Central memory CD8-positive, alpha-beta T cell (primary cell): ENCODE measurements around the gene MEGF8.

Source experiments
- ATAC-seq: fragments of 150-1000 bp; cut with Tn5 transposase; replicated peaks from 2 replicates; pipeline ENCODE4 v1.10.0; 2022; ENCODE audit warnings: mild to moderate bottlenecking, moderate FRiP score, moderate number of reproducible peaks; ENCODE audit not compliant: poor library complexity, severe bottlenecking; ENCODE audit errors: extremely low read depth
- DNase-seq, 2 donors: peaks; one replicate each; pipeline ENCODE4 v3.0.0; 2021; ENCODE audit warnings: low spot score in 2 of 2
- H3K27ac Mint-ChIP-seq: one replicate; pipeline ENCODE4 v1.8.0; 2022; ENCODE audit warnings: low read depth, mild to moderate bottlenecking, moderate library complexity, mixed read lengths
- H3K27me3 Mint-ChIP-seq: one replicate; pipeline ENCODE4 v1.8.0; 2022; ENCODE audit warnings: mixed read lengths
- H3K36me3 Mint-ChIP-seq: one replicate; pipeline ENCODE4 v1.8.0; 2022; ENCODE audit warnings: mild to moderate bottlenecking, moderate library complexity, mixed read lengths; ENCODE audit not compliant: insufficient read depth
- H3K4me1 Mint-ChIP-seq: one replicate; pipeline ENCODE4 v1.8.0; 2022; ENCODE audit warnings: mixed read lengths
- H3K4me3 Mint-ChIP-seq: one replicate; pipeline ENCODE4 v1.8.0; 2022; ENCODE audit warnings: mild to moderate bottlenecking, moderate library complexity, mixed read lengths
- H3K9me3 Mint-ChIP-seq: one replicate; pipeline ENCODE4 v1.8.0; 2022; ENCODE audit warnings: mixed read lengths

The MEGF8 gene

GRCh38 chr19:42362891-42363440 is 37.5 kb downstream of the MEGF8 start:
- DNase-seq: no peak
- ATAC-seq: no peak
- Mint-ChIP-seq H3K4me1 (peaks cover 7% of the 10 kb centered on the region), H3K4me3 (no peak overlapping the region), H3K9me3 (no peaks in the 10 kb centered on the region), H3K27ac (no peak overlapping the region), H3K36me3 (peaks cover 2% of the 10 kb centered on the region), H3K27me3 (no peaks in the 10 kb centered on the region)

- Mint-ChIP-seq H3K4me3 (no peak overlapping the region), H3K9me3 (no peaks in the 10 kb centered on the region), H3K27ac (no peak overlapping the region), H3K4me1 (peaks cover 7% of the 10 kb centered on the region), H3K36me3 (peaks cover 2% of the 10 kb centered on the region), H3K27me3 (no peaks in the 10 kb centered on the region)
- DNase-seq: no peak
- ATAC-seq: no peak
Measured at GRCh38 chr19:42363614-42364346, 38.3 kb downstream of the MEGF8 start.

GRCh38 chr19:42366673-42367072 is 41.2 kb downstream of the MEGF8 start:
- H3K27me3 Mint-ChIP-seq: no peaks in the 10 kb centered on the region
- H3K27ac Mint-ChIP-seq: no peak overlapping the region
- ATAC-seq (no peak), DNase-seq (no peak)
- H3K4me1 Mint-ChIP-seq: peaks cover 7% of the 10 kb centered on the region
- H3K4me3 Mint-ChIP-seq: no peak overlapping the region
- H3K9me3 Mint-ChIP-seq: no peaks in the 10 kb centered on the region
- peaks cover 2% of the 10 kb centered on the region for H3K36me3 Mint-ChIP-seq

GRCh38 chr19:42367929-42368328 is 42.5 kb downstream of the MEGF8 start:
- no peak overlapping the region for H3K27ac Mint-ChIP-seq
- no peak overlapping the region for H3K4me3 Mint-ChIP-seq
- ATAC-seq: no peak

DNA sequence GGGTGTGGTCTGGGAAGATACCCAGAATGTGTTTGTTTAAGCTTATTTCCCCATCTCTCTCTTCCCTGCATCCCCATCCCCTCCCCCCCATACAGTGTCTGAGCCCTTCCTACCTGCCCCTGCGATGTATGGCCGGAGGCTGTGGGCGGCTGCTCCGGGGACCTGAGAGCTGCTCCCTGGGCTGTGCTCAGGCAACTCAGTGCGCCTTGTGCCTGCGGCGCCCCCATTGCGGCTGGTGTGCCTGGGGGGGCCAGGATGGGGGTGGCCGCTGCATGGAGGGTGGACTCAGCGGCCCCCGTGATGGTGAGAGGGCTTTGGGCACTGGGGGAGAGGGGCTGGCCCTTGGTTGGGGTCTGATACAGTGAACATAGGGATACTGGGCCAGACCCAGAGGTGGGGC is 42.9 kb downstream of the MEGF8 start:
- Mint-ChIP-seq H3K27me3 (no peaks in the 10 kb centered on the region), H3K4me3 (no peak overlapping the region), H3K4me1 (peaks cover 5% of the 10 kb centered on the region), H3K27ac (no peak overlapping the region), H3K9me3 (no peaks in the 10 kb centered on the region), H3K36me3 (peaks cover 2% of the 10 kb centered on the region)
- ATAC-seq: no peak
- no peak for DNase-seq

More at GRCh38 chr19:42367929-42368328, 42.5 kb downstream of the MEGF8 start:
- Mint-ChIP-seq H3K27me3 (no peaks in the 10 kb centered on the region), H3K9me3 (no peaks in the 10 kb centered on the region), H3K36me3 (peaks cover 2% of the 10 kb centered on the region), H3K4me1 (peaks cover 7% of the 10 kb centered on the region)
- DNase-seq: no peak

- Mint-ChIP-seq H3K27ac (no peak overlapping the region), H3K36me3 (peaks cover 2% of the 10 kb centered on the region), H3K27me3 (no peaks in the 10 kb centered on the region), H3K4me3 (no peak overlapping the region), H3K4me1 (peaks cover under 1% of the 10 kb centered on the region), H3K9me3 (no peaks in the 10 kb centered on the region)
- DNase-seq (no peak), ATAC-seq (no peak)
Measured at GRCh38 chr19:42368765-42369164, 43.3 kb downstream of the MEGF8 start.

DNA sequence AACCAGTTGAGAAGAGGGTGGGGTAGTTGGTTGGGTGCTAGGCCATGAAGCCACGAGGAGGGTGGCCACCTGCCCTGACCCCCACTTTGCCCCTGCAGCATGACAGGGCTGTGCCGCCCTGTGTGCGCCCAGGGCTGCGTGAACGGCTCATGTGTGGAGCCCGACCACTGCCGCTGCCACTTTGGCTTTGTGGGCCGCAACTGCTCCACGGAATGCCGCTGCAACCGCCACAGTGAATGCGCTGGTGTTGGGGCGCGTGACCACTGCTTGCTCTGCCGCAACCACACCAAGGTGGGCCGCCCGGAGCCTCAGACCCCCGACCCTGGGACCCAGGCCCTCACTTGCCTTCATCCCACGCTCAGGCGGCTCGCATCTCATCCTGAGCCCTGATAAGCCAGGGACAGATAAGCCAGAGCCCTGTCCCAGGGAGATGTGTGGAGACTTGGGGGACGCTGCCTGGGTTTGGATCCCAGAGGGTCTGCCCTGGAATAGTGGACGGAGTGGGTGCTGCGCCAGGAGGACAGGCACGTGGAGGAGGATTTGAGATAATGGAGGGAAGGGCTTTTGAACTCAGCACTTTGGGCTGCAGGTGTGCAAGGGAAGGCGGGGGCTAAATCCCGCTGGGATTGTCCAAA is 44.1 kb downstream of the MEGF8 start:
- Mint-ChIP-seq H3K4me3 (no peak overlapping the region), H3K36me3 (no peaks in the 10 kb centered on the region), H3K27ac (peak overlapping the region; percentile 35), H3K9me3 (no peaks in the 10 kb centered on the region), H3K27me3 (no peaks in the 10 kb centered on the region), H3K4me1 (no peaks in the 10 kb centered on the region)
- DNase-seq (no peak), ATAC-seq (no peak)

DNA sequence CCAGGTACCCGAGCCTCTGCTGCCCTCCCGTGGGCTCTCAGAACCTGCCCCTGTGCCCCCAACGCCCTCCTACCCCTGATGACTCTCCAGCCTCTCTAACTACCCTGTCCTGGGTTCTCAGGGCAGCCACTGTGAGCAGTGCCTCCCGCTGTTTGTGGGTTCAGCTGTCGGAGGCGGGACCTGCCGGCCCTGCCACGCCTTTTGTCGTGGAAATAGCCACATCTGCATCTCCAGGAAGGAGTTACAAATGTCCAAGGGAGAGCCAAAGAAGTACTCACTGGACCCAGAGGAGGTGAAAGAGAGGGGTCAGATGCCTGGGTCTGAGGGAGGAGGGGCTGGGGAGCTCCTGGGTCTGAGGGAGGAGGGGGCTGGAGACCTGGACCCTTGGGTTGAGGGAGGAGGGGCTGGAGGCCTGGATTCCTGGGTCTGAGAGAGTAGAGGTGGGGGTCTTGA is 44.7 kb downstream of the MEGF8 start:
- no peaks in the 10 kb centered on the region for H3K27me3 Mint-ChIP-seq
- H3K36me3 Mint-ChIP-seq: no peaks in the 10 kb centered on the region
- DNase-seq (no peak), ATAC-seq (no peak)
- no peak overlapping the region for H3K4me3 Mint-ChIP-seq
- H3K4me1 Mint-ChIP-seq: no peaks in the 10 kb centered on the region
- no peaks in the 10 kb centered on the region for H3K9me3 Mint-ChIP-seq
- peak overlapping the region; percentile 35 for H3K27ac Mint-ChIP-seq

- no peaks in the 10 kb centered on the region for H3K9me3 Mint-ChIP-seq
- ATAC-seq: no peak
- H3K4me3 Mint-ChIP-seq: no peak overlapping the region
- H3K36me3 Mint-ChIP-seq: no peaks in the 10 kb centered on the region
- DNase-seq: no peak
- H3K27me3 Mint-ChIP-seq: no peaks in the 10 kb centered on the region
- no peaks in the 10 kb centered on the region for H3K4me1 Mint-ChIP-seq
- H3K27ac Mint-ChIP-seq: no peak overlapping the region
Measured at GRCh38 chr19:42370626-42371175, 45.3 kb downstream of the MEGF8 start.

- no peak overlapping the region for H3K27ac Mint-ChIP-seq
- ATAC-seq (no peak), DNase-seq (no peak)
- no peak overlapping the region for H3K4me3 Mint-ChIP-seq
- no peaks in the 10 kb centered on the region for H3K36me3 Mint-ChIP-seq
- H3K9me3 Mint-ChIP-seq: no peaks in the 10 kb centered on the region
- H3K4me1 Mint-ChIP-seq: no peaks in the 10 kb centered on the region
- no peaks in the 10 kb centered on the region for H3K27me3 Mint-ChIP-seq
Measured at GRCh38 chr19:42374826-42375376, 49.5 kb downstream of the MEGF8 start.

- Mint-ChIP-seq H3K27me3 (no peaks in the 10 kb centered on the region), H3K4me3 (no peak overlapping the region), H3K4me1 (no peaks in the 10 kb centered on the region), H3K36me3 (no peaks in the 10 kb centered on the region), H3K27ac (no peak overlapping the region), H3K9me3 (no peaks in the 10 kb centered on the region)
- ATAC-seq (no peak), DNase-seq (no peak)
Measured at GRCh38 chr19:42375415-42376176, 50.2 kb downstream of the MEGF8 start.

DNA sequence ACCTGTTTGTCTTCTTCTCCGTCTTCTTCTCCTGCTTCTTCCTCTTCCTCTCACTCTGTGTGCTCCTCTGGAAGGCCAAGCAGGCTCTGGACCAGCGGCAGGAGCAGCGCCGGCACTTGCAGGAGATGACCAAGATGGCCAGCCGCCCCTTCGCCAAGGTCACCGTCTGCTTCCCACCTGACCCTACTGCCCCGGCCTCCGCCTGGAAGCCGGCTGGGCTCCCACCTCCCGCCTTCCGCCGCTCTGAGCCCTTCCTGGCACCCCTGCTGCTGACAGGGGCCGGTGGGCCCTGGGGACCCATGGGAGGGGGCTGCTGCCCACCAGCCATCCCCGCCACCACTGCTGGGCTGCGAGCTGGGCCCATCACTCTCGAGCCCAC is 50.7 kb downstream of the MEGF8 start:
- no peak for ATAC-seq
- Mint-ChIP-seq H3K27ac (no peak overlapping the region), H3K9me3 (no peaks in the 10 kb centered on the region), H3K4me1 (no peaks in the 10 kb centered on the region), H3K36me3 (no peaks in the 10 kb centered on the region), H3K4me3 (no peak overlapping the region), H3K27me3 (no peaks in the 10 kb centered on the region)
- no peak for DNase-seq
